IMR-90 (cell line): ENCODE data around the gene PILRB. TPM values are rescaled to one million over a fixed set of nuclear protein-coding genes. Genes with fewer than 3 reads are reported as not detected.

Source experiments
- ATAC-seq: fragments of 200-7000 bp; cut with Tn5 transposase; 2 replicates; pipeline ENCODE4 v1.9.1; 2020; ENCODE audit warnings: low read depth, mild to moderate bottlenecking, moderate library complexity
- BruUV-seq: library from RNA; stranded (reverse); fragments of 400-500 nt; replicated peaks from 2 replicates; lab custom pipeline; 2021; lab: Mats Ljungman, UMichigan
- CTCF ChIA-PET: fragments of 300-600 bp; formaldehyde crosslinking; extraction: SDS; loops from one replicate; lab custom pipeline; 2021; ENCODE audit warnings: antibody characterized with exemption; lab: Yijun Ruan, JAX
- POLR2A ChIA-PET: fragments of 300-600 bp; sonication (Branson Sonifier 250); formaldehyde crosslinking; loops from one replicate; lab custom pipeline; 2022; ENCODE audit warnings: antibody characterized with exemption; ENCODE audit not compliant: unreplicated experiment; lab: Charles Lee
- DNase-seq: peaks from one replicate; pipeline ENCODE4 v3.0.0; 2013
- H2AFZ ChIP-seq: replicated peaks from 2 replicates; pipeline ENCODE3; 2013; ENCODE audit warnings: low read length, mild to moderate bottlenecking; ENCODE audit not compliant: poor library complexity
- H2AK5ac ChIP-seq: 2 replicates; pipeline ENCODE4 v1.6.1; 2013; ENCODE audit warnings: low read depth, low read length, inconsistent platforms
- H2AK9ac ChIP-seq: replicated peaks from 2 replicates; pipeline ENCODE3; 2013; ENCODE audit warnings: mild to moderate bottlenecking, low read depth, low read length, moderate library complexity; ENCODE audit not compliant: poor library complexity
- H2BK120ac ChIP-seq: 2 replicates; pipeline ENCODE4 v1.6.1; 2013; ENCODE audit warnings: low read depth, low read length, inconsistent platforms
- H2BK15ac ChIP-seq: 3 replicates; pipeline ENCODE4 v1.6.1; 2013; ENCODE audit warnings: low read depth, low read length, inconsistent platforms
- H2BK20ac ChIP-seq: 2 replicates; pipeline ENCODE4 v1.6.1; 2013; ENCODE audit warnings: low read depth, mild to moderate bottlenecking, inconsistent platforms, low read length, moderate library complexity
- H2BK5ac ChIP-seq: 2 replicates; pipeline ENCODE4 v1.6.1; 2013; ENCODE audit warnings: mild to moderate bottlenecking, low read depth, low read length, inconsistent platforms; ENCODE audit not compliant: poor library complexity, severe bottlenecking
- H3K14ac ChIP-seq: replicated peaks from 2 replicates; pipeline ENCODE4 v1.6.1; 2013; ENCODE audit warnings: low read depth, low read length, inconsistent platforms
- H3K18ac ChIP-seq: 2 replicates; pipeline ENCODE4 v1.6.1; 2013; ENCODE audit warnings: low read depth, low read length, control low read depth
- H3K23ac ChIP-seq: 2 replicates; pipeline ENCODE4 v1.6.1; 2013; ENCODE audit warnings: low read depth, low read length, inconsistent platforms
- H3K27ac ChIP-seq: 2 replicates; pipeline ENCODE4 v1.5.1; 2013; ENCODE audit warnings: mild to moderate bottlenecking, control low read depth, low read length; ENCODE audit not compliant: insufficient read depth
- H3K27me3 ChIP-seq: 2 replicates; pipeline ENCODE4 v1.6.1; 2013; ENCODE audit warnings: low read length; ENCODE audit not compliant: control insufficient read depth, insufficient read depth
- H3K36me3 ChIP-seq: 2 replicates; pipeline ENCODE4 v1.6.1; 2013; ENCODE audit warnings: low read length, mixed read lengths; ENCODE audit not compliant: control insufficient read depth, insufficient read depth
- H3K4ac ChIP-seq: 2 replicates; pipeline ENCODE4 v1.6.1; 2013; ENCODE audit warnings: low read depth, low read length, inconsistent platforms
- H3K4me1 ChIP-seq: 2 replicates; pipeline ENCODE4 v1.6.1; 2013; ENCODE audit warnings: low read length, mixed read lengths; ENCODE audit not compliant: control insufficient read depth, insufficient read depth
- H3K4me2 ChIP-seq: 2 replicates; pipeline ENCODE4 v1.6.1; 2013; ENCODE audit warnings: low read depth, mild to moderate bottlenecking, control low read depth, low read length, moderate library complexity
- H3K4me3 ChIP-seq: 2 replicates; pipeline ENCODE4 v1.5.1; 2013; ENCODE audit warnings: low read depth, mild to moderate bottlenecking, control low read depth, low read length, moderate library complexity; ENCODE audit not compliant: insufficient read depth
- H3K56ac ChIP-seq: 2 replicates; pipeline ENCODE4 v1.6.1; 2013; ENCODE audit warnings: low read length, inconsistent platforms; ENCODE audit not compliant: insufficient read depth; ENCODE audit errors: extremely low read depth
- H3K79me1 ChIP-seq, 2 experiments: 2 replicates each; pipeline ENCODE4 v1.6.1; 2013; ENCODE audit warnings: low read length in 2 of 2, inconsistent platforms in 1 of 2, low read depth in 1 of 2
- H3K9ac ChIP-seq: 2 replicates; pipeline ENCODE4 v1.6.1; 2013; ENCODE audit warnings: low read depth, low read length, control low read depth
- H3K9me1 ChIP-seq: 2 replicates; pipeline ENCODE4 v1.6.1; 2013; ENCODE audit warnings: low read length, inconsistent platforms; ENCODE audit not compliant: insufficient read depth
- H3K9me3 ChIP-seq: 2 replicates; pipeline ENCODE4 v1.6.1; 2013; ENCODE audit warnings: low read length; ENCODE audit not compliant: control insufficient read depth, insufficient read depth
- H4K20me1 ChIP-seq: 2 replicates; pipeline ENCODE4 v1.6.1; 2013; ENCODE audit warnings: low read length, inconsistent platforms; ENCODE audit not compliant: insufficient read depth
- H4K5ac ChIP-seq: 2 replicates; pipeline ENCODE4 v1.6.1; 2013; ENCODE audit warnings: mild to moderate bottlenecking, low read depth, low read length, control low read depth
- H4K8ac ChIP-seq, 2 experiments: 2 replicates each; pipeline ENCODE4 v1.6.1; 2013; ENCODE audit warnings: low read depth in 2 of 2, low read length in 2 of 2, control low read depth in 1 of 2, inconsistent platforms in 1 of 2
- H4K91ac ChIP-seq: 2 replicates; pipeline ENCODE4 v1.6.1; 2013; ENCODE audit warnings: low read depth, low read length, inconsistent platforms; ENCODE audit not compliant: insufficient read depth
- BHLHE40 ChIP-seq: fragments of 150-350 bp; IDR thresholded peaks from 2 replicates; pipeline ENCODE4 v1.6.1; 2016; ENCODE audit warnings: mild to moderate bottlenecking, low read depth, low read length
- CEBPB ChIP-seq: IDR thresholded peaks from 2 replicates; pipeline ENCODE4 v1.6.1; 2012; ENCODE audit warnings: low read depth, low read length, improper control_type of control experiment
- CHD1 ChIP-seq: IDR thresholded peaks from 2 replicates; pipeline ENCODE4 v1.6.1; 2012; ENCODE audit warnings: low read depth, low read length, improper control_type of control experiment
- FOS ChIP-seq: fragments of 150-350 bp; IDR thresholded peaks from 2 replicates; pipeline ENCODE4 v1.6.1; 2016; ENCODE audit warnings: low read depth, low read length
- MAFK ChIP-seq: IDR thresholded peaks from 2 replicates; pipeline ENCODE4 v1.6.1; 2012; ENCODE audit warnings: low read depth, low read length, improper control_type of control experiment
- MAZ ChIP-seq: IDR thresholded peaks from 2 replicates; pipeline ENCODE4 v1.6.1; 2012; ENCODE audit warnings: low read depth, mild to moderate bottlenecking, low read length, improper control_type of control experiment, moderate library complexity, borderline replicate concordance
- MXI1 ChIP-seq: IDR thresholded peaks from 2 replicates; pipeline ENCODE4 v1.6.1; 2012; ENCODE audit warnings: low read depth, mild to moderate bottlenecking, low read length, moderate library complexity, borderline replicate concordance
- NFE2L2 ChIP-seq: fragments of 150-350 bp; IDR thresholded peaks from 2 replicates; pipeline ENCODE4 v1.6.1; 2016; ENCODE audit warnings: low read depth, mild to moderate bottlenecking, low read length
- POLR2A ChIP-seq: IDR thresholded peaks from 2 replicates; pipeline ENCODE4 v1.6.1; 2012; ENCODE audit warnings: mild to moderate bottlenecking, low read depth, low read length
- RAD21 ChIP-seq: IDR thresholded peaks from 2 replicates; pipeline ENCODE4 v1.6.1; 2012; ENCODE audit warnings: low read length, improper control_type of control experiment
- RCOR1 ChIP-seq: IDR thresholded peaks from 2 replicates; pipeline ENCODE4 v1.6.1; 2012; ENCODE audit warnings: mild to moderate bottlenecking, low read length, improper control_type of control experiment; ENCODE audit not compliant: insufficient replicate concordance
- RFX5 ChIP-seq: IDR thresholded peaks from 2 replicates; pipeline ENCODE4 v1.8.0; 2012; ENCODE audit warnings: low read depth, mild to moderate bottlenecking, low read length, moderate library complexity
- SMC3 ChIP-seq: fragments of 150-350 bp; IDR thresholded peaks from 2 replicates; pipeline ENCODE4 v1.6.1; 2016; ENCODE audit warnings: low read depth, mild to moderate bottlenecking, antibody characterized with exemption, low read length, moderate library complexity
- WGBS, 2 experiments: methylation state at CpG; one replicate each; pipeline versions ENCODE4 v1.1.5 to v1.1.7; 2013; ENCODE audit warnings: missing lambda C conversion rate in 2 of 2; ENCODE audit not compliant: insufficient read length in 1 of 2; ENCODE audit errors: extremely low coverage in 2 of 2; 5-methylcytosine and 5-hydroxymethylcytosine counted together
- dilution Hi-C: fragments of 300-500 bp; cut with HindIII; formaldehyde crosslinking; loops from one replicate; pipeline ENCODE4 v1.14.3; 2018; ENCODE audit warnings: low sequenced_read_pairs; ENCODE audit not compliant: unreplicated experiment
- in situ Hi-C: fragments of 300-500 bp; cut with MboI; formaldehyde crosslinking; loops from 3 replicates; pipeline ENCODE4 v1.14.3; 2019; ENCODE audit warnings: low sequenced_read_pairs, inconsistent platforms, mixed read lengths
- intact Hi-C: fragments of 100-400 bp; cut with micrococcal nuclease; formaldehyde crosslinking; loops from 2 replicates; pipeline ENCODE4 v1.10.0; 2022
- polyA plus RNA-seq, 3 experiments: library from polyadenylated mRNA; depleted of rRNA; stranded (reverse); fragments of >200 nt; gene quantifications; 2 replicates each; pipeline ENCODE4 v1.2.3, GENCODE V29; 2012; ENCODE audit warnings: low replicate concordance in 1 of 3
- total RNA-seq: library from RNA; depleted of rRNA; stranded (reverse); fragments of >200 nt; gene quantifications from 2 replicates; pipeline ENCODE4 v1.2.3, GENCODE V29; 2012
- TF ChIP-seq, protein P1 (sequence below): conservative IDR thresholded peaks from 2 replicates; pipeline ENCODE4 v1.5.1; 2012; ENCODE audit warnings: mild to moderate bottlenecking, low read depth, low read length, improper control_type of control experiment
- TF ChIP-seq, protein P2 (sequence below): fragments of 150-350 bp; IDR thresholded peaks from 2 replicates; pipeline ENCODE4 v1.6.1; 2017; ENCODE audit warnings: mild to moderate bottlenecking, antibody characterized with exemption, low read length, low read depth
- TF ChIP-seq, protein P3 (sequence below): fragments of 150-350 bp; IDR thresholded peaks from 2 replicates; pipeline ENCODE4 v1.6.1; 2016; ENCODE audit warnings: low read depth, mild to moderate bottlenecking, low read length, moderate library complexity, borderline replicate concordance

PILRB gene
- total and polyA plus RNA-seq, 2 of the 4 experiments (the other 2 are of a cell fraction) = 3.4 to 22.2 TPM

DNA sequence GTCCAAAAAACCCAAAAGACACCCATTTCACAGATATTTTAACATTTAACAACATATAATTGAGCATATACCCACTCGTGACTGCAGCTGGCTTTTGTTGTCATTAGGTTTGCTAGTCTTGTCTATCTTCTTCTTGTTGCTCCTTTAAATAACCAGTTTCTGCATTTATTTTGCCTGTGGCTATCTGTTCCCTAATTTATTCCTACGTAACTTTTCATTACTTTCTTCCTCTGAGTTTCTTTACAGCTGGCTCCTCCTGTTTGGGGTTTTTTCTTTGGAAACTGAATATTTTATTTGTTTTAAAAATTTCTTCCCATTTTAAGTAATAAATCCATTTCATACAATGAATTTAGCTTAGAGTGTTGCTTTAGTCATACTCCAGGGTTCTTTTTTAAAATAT is 29.8 kb downstream of the PILRB start:
- POLR2A ChIA-PET = no interaction called here
- H3K14ac ChIP-seq = no peak overlapping the region
- no TSS peak for BruUV-seq
- no peak overlapping the region for H4K8ac ChIP-seq
- intact Hi-C loops = no loop called here
- no peak overlapping the region for H2BK5ac ChIP-seq
- H3K9me3 ChIP-seq = no peaks in the 10 kb centered on the region
- H3K9me1 ChIP-seq = peaks cover 3% of the 10 kb centered on the region; the same call in 1 of the 2 replicates
- H3K79me1 ChIP-seq = no peaks in the 10 kb centered on the region
- no peak overlapping the region for H3K4me2 ChIP-seq
- CTCF ChIA-PET = no interaction called here
- H3K9ac ChIP-seq = no peak overlapping the region
- no peak for TF ChIP-seq BHLHE40
- TF ChIP-seq, protein P1, sequence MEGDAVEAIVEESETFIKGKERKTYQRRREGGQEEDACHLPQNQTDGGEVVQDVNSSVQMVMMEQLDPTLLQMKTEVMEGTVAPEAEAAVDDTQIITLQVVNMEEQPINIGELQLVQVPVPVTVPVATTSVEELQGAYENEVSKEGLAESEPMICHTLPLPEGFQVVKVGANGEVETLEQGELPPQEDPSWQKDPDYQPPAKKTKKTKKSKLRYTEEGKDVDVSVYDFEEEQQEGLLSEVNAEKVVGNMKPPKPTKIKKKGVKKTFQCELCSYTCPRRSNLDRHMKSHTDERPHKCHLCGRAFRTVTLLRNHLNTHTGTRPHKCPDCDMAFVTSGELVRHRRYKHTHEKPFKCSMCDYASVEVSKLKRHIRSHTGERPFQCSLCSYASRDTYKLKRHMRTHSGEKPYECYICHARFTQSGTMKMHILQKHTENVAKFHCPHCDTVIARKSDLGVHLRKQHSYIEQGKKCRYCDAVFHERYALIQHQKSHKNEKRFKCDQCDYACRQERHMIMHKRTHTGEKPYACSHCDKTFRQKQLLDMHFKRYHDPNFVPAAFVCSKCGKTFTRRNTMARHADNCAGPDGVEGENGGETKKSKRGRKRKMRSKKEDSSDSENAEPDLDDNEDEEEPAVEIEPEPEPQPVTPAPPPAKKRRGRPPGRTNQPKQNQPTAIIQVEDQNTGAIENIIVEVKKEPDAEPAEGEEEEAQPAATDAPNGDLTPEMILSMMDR = no peak
- no peak for TF ChIP-seq MXI1
- TF ChIP-seq CEBPB = no peak
- no peak for TF ChIP-seq NFE2L2
- TF ChIP-seq SMC3 = no peak
- no peak for TF ChIP-seq CHD1
- no peak for TF ChIP-seq RCOR1
- no peak for TF ChIP-seq MAFK
- TF ChIP-seq FOS = no peak
- TF ChIP-seq POLR2A = no peak
- TF ChIP-seq, protein P2, sequence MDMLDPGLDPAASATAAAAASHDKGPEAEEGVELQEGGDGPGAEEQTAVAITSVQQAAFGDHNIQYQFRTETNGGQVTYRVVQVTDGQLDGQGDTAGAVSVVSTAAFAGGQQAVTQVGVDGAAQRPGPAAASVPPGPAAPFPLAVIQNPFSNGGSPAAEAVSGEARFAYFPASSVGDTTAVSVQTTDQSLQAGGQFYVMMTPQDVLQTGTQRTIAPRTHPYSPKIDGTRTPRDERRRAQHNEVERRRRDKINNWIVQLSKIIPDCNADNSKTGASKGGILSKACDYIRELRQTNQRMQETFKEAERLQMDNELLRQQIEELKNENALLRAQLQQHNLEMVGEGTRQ = no peak
- TF ChIP-seq MAZ = no peak
- no peak for TF ChIP-seq RAD21
- no peak for TF ChIP-seq RFX5
- TF ChIP-seq, protein P3, sequence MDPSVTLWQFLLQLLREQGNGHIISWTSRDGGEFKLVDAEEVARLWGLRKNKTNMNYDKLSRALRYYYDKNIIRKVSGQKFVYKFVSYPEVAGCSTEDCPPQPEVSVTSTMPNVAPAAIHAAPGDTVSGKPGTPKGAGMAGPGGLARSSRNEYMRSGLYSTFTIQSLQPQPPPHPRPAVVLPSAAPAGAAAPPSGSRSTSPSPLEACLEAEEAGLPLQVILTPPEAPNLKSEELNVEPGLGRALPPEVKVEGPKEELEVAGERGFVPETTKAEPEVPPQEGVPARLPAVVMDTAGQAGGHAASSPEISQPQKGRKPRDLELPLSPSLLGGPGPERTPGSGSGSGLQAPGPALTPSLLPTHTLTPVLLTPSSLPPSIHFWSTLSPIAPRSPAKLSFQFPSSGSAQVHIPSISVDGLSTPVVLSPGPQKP = no peak
- 60% methylated on average over 1 of the region's 2 CpGs; no CpG with 5 or more reads in 1 of the 2 experiments for WGBS, 2 experiments
- no peak overlapping the region for H2BK120ac ChIP-seq
- H2BK20ac ChIP-seq = no peak overlapping the region
- no peak overlapping the region for H2BK15ac ChIP-seq
- H2AK9ac ChIP-seq = no peak overlapping the region
- no peak for ATAC-seq
- H3K4ac ChIP-seq = no peak overlapping the region
- H4K91ac ChIP-seq = no peak overlapping the region
- no peaks in the 10 kb centered on the region for H3K36me3 ChIP-seq
- dilution Hi-C loops = no loop called here
- no peak overlapping the region for H3K23ac ChIP-seq
- H3K27me3 ChIP-seq = peaks cover 29% of the 10 kb centered on the region
- no peak overlapping the region for H3K27ac ChIP-seq
- in situ Hi-C loops = no loop called here
- H3K4me1 ChIP-seq = no peaks in the 10 kb centered on the region
- H4K5ac ChIP-seq = no peak overlapping the region
- H2AK5ac ChIP-seq = no peak overlapping the region
- H3K18ac ChIP-seq = no peak overlapping the region
- H3K56ac ChIP-seq = no peak overlapping the region
- no peaks in the 10 kb centered on the region for H4K20me1 ChIP-seq
- no peak for DNase-seq
- H3K4me3 ChIP-seq = no peak overlapping the region
- no peak overlapping the region for H2AFZ ChIP-seq
